Stimulated activated CD8-positive, alpha-beta memory T cell treated with anti-CD3 and anti-CD28 coated beads, Interleukin-4, amount 100 ng/mL, for 4 hours (primary cell): Measurements from ENCODE around the gene MRPL19.

Experiments used
- DNase-seq, 2 donors: peaks; one replicate each; pipeline ENCODE4 v3.0.0-alpha.2; 2020; ENCODE audit warnings: low read depth in 2 of 2, low spot score in 1 of 2

The MRPL19 gene

DNA sequence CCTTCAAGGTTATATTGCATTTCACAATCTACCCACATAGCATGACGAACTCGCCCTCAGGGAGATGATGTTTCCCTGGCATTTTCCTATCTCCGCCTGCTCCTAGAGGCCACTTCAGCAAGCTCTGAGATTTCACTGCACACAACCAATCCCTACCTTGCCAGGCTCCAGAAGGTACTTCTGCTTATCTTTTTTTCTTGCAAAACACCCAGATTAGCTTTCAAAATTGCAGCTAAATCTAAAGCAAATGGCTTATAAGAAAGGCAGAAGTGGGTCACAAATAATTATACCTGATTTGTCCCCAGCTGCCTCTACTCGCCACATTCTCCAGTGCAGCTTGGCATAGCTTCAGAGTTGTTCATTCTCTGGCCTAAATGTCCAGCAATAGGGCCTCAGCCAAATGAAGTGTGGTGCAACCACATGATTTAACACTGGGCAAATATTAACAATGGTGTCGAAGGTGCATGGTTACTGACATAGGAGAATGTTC is 32.4 kb upstream of the MRPL19 start:
- no peak for DNase-seq

DNA sequence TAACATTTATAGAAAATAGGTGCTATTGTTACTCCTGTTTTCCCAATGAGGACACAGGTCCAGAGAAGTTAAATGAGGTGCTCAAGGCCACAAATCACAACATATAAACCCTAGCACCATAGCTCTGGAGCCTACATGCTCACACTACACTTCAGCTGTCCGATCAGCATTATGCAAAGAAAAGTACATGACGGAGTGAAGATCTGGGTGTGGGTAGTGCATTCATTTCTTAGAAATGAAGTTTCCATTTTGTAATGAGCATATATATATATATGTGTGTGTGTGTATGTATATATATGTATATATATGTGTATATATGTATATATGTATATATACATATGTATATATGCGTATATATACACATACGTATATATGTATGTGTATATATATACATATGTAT is 30.2 kb upstream of the MRPL19 start:
- no peak for DNase-seq

- no peak for DNase-seq
Measured at GRCh38 chr2:75616933-75617332, 29.6 kb upstream of the MRPL19 start.

DNA sequence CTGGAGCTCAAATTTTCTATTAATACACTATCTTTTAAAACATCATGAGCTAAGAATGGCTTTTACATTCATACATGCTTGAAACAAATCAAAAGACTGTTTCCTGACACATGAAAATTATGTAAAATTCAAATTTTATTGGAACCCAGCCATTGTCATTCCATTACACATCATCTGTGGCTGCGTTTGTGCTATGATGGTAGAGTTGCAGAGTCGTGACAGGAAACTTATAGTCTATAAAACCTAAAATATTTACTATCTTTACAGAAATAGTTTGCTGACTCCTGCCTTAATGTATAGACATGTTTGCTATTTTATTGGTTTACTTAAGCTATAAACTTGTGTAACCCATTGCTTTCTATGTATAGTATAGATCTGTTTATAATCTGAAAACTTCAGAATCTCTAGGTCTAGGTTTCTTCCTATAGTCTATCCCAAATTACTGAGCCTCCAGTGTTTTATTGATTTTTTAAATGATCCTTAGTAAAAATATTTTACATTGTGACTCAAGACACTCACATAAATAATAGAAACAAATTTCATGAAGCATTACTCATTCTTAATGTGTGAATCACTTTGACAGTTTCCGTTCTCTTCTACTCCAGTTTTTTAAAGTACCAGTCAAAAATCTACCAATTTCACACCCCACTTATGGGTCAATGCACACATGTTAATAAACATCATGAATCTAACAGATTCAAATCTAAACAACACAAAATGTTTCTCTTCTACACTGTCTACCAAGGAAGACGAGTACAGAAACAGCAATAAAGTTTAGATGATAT is 26.4 kb upstream of the MRPL19 start:
- DNase-seq: no peak

DNA sequence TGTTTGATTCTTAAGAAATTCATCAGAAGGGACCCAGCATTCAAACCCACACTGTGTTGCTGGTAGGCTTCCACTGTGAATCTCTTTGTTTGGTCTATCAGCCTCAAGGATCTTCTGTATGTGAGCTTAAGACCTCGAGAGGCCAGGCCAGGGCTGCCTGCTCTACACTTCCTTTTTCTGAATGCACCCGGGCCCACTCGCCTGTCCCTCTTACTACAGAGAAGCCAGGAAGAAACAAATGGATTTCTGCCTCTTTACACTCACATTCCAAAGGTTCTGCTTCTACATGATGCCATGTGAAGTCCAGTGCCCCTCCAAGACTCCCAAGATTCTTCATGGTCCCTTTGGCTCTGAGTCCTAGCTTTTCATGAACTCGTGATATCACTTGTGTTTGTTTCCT is 25.4 kb upstream of the MRPL19 start:
- DNase-seq: no peak

DNA sequence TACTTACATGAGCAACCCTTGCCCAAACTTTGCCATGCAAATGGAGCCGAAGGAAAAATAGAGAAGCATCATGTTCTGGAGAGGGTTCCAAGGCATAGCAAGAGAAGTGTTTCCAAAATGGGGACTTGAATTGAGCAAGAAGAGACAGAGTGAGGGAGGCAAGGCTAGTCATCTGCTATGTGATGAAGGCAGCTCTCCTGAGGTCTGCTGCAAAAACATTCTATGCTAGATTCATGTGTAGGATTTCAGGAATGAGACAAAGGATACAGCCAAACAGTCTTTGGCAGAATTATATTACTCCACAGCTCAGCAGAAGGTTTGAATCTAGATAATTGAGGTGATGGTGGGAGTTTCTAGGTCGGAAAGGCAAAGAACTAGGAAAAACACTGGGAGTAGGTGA is 24.1 kb upstream of the MRPL19 start:
- DNase-seq: no peak

DNA sequence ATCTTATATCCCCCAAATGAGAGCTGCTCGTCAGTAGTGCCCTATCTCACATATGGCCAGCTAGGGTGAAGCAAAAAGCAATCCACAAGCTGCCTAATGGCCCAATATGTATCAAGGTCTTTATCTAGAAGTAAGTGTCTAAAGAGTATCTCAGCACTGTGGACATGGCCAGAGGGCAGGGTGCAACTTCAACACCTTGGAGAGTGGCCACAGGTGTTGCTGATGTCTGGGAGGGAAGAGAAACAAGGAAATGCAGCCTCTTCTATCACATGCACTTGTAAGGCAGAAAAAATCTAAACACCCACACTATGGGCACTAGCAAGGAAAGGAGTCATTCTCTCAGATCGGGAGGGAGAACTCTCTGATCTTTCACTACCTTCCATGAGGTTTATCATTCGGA is 23.7 kb upstream of the MRPL19 start:
- DNase-seq: no peak

DNA sequence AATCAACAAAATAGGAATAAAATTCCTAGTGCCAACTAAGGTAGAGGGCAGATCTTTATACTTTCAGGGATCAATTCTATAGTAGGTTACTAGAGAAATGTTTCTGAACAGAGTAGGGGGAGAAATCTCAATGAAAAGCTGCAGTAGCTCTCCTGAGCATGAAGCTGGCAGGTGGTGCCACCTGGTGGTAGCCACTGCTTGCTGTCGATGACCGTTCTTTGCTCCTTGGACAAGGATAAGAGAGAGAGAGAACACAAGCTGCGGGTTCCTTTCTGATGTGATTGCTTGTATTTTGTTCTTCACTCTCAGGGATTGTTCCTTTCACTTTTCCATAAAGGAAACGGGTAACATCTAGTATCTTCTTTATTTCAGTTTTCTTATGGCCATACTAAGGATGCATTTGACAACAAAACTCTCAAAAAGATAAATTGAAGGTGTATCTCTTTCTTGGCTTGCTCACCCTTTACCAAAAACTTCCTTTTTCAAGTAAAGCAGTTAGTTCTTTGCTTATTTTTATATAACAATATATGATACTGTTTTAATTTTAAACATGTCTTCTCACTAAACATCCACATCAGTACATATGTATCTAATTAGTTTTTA is 18.6 kb upstream of the MRPL19 start:
- peak in 1 of 2 donors; percentile 28 for DNase-seq

DNA sequence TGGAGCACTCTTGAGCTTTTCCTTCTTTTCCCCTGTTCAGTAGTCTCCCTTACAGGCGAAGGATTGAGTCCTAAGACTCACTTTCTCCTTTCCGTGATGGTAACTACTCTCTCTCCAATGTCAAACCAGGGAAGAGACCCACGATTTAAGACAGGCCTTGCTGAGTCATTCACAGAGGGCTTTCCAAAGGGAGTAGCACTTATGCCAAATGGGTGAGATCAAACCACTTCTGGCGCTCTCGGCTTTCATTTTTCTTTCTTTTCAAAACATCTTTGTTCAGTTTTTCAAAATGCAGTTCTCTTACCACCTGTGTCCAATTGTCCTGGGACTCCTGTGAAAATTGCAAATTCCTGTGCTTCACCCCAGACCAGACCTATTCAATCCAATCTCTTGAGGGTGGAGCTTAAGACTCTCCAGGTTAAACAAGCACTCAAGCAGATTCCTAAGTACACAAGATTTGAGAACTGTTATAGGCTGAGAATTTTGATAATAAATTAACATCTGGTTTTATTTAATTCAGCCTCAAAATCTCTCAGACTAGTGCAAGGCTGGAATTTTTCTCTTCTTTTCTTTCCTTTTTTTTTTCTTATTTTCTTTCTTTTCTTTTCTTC is 14.4 kb upstream of the MRPL19 start:
- no peak for DNase-seq

DNA sequence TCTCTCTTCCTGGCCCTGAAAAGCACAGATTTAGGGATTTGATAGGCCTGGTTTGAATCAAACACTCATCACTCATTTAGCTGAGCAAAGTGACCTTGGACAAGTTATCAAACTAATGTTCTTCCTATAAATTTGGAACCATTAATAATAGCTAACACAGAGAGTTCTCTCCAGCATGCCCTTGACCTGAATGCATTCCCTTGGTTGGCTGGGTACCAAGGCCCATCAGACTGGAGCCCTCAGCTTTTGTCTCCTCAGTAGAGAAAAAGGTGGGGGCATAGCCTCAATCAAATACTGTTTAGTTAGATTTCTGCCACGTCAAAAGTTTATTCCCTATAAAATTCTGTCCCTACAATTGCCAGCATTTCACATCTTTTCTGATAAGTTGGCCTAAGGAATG is 13.8 kb upstream of the MRPL19 start:
- no peak for DNase-seq

GRCh38 chr2:75633620-75634019 is 13.0 kb upstream of the MRPL19 start:
- DNase-seq: no peak

DNA sequence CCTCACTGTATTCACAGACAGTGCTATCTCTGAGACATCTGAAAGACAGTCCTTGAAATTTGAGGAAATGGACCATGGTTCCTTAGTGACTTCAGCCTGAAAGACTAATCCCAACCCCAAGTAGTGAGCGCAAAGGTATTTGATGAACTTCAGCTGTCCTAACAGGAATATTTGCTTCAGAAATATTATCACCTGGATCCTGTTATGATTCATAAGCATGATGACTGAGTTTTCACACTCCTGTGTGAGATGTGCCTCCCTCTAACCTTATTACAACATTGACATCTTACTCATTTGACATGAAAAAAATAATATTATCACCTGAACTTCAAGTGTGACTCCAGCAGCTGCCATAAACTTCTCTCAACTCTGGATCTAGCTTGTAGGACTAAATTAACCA is 11.6 kb upstream of the MRPL19 start:
- no peak for DNase-seq

- DNase-seq: no peak
Measured at GRCh38 chr2:75637568-75637967, 9.0 kb upstream of the MRPL19 start.

DNA sequence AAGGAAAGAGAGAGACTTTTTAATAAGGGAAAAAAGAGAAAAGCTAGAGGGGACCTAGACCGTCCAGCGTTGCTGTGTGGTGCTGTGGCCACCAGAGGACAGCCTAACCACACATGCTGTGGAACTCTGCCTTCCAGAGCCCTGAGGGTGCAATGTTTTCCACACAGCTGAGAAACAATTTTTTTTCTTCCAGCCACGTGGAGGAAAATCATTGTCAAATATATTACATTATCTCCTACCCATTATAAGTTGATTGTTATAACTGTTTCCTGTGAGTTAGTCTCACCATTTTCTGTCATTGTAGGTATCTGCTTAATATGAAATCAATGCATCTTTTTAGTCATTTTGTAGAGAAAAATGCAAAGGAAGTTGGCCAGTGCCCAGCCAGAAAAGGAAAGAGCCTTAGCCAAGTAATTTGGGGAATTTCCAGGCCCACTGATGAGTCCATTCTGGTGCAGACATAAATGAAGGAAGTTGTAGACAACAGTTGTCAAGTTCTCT is 5.9 kb upstream of the MRPL19 start:
- peak in 1 of 2 donors; percentile 11 for DNase-seq

GRCh38 chr2:75641587-75641986 is 5.0 kb upstream of the MRPL19 start:
- DNase-seq: no peak

DNA sequence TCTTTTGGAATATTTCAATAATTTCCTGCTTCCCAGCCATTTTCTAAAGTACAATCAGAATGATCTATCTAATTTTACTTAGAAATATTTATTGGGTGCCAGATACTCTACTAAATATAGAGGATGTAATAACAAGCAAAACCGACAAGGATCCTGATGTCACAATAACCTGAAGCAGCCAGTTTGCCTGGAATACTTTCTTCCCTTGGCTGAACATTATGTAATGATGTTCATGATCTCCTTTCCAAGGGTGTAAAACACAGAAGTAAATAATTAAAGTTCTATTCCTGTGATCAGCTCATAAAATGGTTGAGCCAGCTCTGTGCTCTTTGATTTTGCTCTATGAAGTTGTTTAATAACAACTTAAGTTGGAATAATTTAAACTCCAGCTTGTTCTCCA is 2.6 kb upstream of the MRPL19 start:
- DNase-seq: no peak

DNA sequence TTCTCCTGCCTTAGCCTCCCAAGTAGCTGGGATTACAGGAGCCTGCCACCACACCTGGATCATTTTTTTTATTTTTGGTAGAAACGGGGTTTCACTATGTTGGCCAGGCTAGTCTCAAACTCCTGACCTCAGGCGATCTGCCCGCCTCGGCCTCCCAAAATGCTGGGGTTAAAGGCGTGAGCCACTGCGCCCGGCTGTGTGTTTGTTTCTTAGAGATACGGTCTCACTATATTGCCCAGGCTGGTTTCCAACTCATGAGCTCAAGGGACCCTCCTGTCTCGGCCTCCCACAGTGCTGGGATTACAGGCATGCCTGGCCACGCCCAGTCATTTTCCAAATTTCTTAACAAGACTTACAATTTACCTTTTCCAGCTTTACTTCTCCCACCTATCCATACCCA is 940 bp upstream of the MRPL19 start:
- DNase-seq: no peak

GRCh38 chr2:75646090-75646582 is 447 bp upstream of the MRPL19 start:
- DNase-seq: no peak

DNA sequence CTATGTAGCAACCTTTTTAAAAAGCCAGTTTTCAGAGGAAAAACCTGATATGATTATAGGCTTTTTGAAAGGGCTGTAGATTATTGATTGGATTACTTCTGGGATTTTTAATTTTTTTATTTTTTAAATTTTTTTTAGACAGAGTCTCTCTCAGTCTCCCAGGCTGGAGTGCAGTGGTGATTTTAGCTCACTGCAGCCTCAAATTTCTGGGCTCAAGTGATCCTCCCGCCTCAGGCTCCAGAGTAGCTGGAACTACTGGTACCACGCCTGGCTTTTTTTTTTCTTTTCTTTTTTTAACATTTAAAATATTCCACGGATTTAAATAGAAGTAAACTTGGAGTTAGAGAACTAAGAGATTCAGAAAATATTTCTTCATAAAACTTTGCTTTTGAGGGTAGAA is 1.2 kb downstream of the MRPL19 start:
- DNase-seq: no peak

DNA sequence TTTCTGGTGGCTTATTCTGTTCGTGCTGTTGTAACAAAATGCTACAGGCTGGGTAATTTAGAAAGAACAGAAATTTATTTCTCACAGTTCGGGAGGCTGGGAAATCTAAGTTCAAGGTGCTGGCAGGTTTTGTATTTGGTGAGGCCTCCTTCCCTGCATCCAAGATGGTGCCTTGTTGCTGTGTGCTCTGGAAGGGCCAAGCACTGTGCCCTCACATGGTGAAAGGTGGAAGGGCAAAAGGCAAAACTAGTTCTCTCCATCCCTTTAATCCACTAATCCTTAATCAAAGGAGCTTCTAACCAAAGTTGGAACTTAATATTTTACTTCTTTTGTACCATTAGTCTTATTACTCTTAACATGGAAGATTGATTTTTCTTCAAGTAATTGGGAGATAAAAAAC is 7.4 kb downstream of the MRPL19 start:
- no peak for DNase-seq

- DNase-seq: no peak
Measured at GRCh38 chr2:75655861-75656260, 9.3 kb downstream of the MRPL19 start.

DNA sequence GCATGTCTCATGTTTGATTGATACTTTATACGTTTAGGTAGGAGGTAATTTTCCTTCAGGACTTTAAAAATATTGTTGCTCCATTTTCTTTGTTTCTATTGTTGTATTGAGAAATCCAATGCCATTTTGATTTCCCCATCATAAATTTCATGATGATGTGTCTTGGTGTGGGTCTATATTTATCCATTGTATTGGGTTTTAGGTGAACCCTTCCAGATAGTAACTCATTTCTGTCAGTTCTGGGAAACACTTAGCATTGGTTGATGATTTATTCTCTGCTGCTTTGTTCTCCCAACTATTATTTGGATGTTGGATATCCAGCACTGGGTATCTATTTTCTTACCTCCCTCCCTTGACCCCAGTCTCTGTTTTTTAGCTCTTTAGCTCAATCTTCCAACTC is 10.0 kb downstream of the MRPL19 start:
- DNase-seq: no peak
